SKM-1 (cell line): Measurements from ENCODE around the gene GHR.
"Not testable (repeated sequence)": the region's sequence is repeated elsewhere in the genome, so short reads cannot be mapped to it uniquely, and the experiment has no call there.

ENCODE experiments used
- DNase-seq: peaks from one replicate; lab custom pipeline; 2025; ENCODE audit not compliant: unreplicated experiment; lab: John Stamatoyannopoulos, UW

GHR gene

DNA sequence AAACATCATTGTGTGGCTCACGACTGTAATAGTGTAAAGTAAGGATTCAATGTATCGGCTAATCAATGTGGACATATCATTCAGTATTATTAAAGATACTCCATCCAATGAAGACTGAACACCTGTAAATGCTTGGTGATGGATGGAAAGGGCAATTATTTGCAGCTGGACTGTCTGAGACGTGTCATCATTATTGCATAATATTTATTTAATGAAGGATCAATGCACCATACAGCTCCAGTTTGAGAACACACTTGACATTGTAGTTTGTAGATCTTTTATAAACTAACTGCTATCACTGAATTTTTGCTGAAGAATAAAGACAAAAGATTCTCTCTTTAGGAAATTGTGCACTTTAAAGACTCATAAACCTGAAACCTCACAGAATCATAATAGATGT lies 215.7 kb downstream of the GHR start:
- no peak for DNase-seq

DNA sequence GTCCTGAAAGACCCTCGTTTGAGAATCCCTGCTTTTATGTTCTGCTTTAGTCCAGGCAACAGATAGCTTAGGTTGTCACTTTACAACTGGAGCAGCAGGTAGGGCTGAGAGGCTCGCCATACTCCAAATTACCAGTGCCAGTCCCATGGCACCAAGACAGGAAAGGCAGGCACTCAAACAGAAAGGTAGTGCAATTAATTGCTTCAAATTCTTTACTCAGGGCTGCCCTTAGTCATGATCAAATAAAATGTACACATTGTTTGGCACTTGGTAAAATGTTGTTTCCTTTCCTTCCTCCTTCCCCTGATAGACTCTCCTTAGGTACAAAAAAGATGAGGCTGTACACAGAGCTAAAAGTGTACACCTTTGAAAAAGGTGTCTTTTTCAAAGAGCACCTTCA lies 217.6 kb downstream of the GHR start:
- no peak for DNase-seq

DNA sequence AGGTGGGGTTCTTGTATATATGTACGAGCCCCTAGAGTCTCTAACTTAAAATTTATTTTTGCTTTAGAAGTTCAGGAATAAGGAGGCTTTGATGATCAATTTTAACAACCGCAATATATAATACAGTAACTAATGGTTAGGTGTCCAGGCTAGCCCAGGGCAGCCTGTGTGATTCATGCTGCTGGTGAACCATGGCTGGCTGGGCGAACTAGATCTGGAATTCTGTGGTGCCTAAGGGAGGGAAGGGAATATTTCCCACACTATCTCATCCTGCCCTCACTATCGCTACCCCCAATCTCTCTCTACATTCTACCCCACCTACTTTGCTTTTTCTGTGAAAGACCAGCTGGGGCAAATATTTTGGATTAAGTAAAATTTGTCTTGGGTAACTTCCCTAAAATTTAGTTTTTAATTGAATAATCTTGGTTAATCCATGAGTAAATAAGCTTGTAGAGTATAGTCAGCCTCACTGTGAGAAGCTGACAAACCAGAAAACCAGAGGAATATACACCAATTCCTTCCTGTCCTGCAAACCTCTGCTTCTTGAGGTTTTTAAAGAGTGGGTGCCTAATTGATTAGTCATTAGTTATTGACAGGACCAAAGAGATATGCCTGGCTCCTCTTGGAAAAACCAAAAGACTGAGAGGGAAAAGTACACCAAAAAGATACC lies 218.2 kb downstream of the GHR start:
- no peak for DNase-seq

DNA sequence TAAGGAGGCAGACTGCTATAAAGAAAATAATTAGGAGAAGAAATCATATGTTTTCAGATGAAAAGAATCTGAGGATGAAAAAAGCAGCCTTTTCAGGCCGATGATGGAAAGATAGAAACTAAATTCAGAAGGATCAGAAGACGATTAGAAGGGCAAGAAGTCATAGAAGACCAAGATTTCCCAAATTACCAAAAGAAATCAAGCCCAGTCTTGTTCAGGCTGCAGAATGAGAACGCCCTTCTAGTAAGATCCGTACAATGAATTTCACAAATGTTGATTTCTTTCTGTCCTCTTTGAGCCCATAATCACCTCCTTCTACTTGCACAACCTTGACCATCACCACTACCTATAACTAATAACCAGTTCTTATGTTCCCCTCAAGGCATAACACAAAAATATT lies 218.8 kb downstream of the GHR start:
- DNase-seq = no peak

DNA sequence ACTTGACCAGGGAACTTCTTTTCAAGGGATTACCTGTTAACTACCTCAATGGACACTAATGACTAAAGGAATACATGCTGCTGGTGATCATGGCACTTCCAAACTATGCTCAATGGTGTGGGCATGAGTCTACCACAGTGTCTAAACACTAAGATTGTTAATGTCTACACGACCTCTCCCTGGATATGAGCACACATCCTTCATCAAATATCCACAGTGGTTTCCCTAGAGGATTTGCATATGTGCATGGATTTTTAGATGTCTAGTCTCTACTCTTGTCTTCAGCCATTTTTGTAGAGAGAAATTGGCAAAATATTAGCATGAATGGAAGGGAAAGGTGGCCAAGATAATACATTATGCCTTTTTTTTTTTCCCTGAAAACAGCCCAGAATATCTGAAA lies 220.1 kb downstream of the GHR start:
- DNase-seq = no peak

DNA sequence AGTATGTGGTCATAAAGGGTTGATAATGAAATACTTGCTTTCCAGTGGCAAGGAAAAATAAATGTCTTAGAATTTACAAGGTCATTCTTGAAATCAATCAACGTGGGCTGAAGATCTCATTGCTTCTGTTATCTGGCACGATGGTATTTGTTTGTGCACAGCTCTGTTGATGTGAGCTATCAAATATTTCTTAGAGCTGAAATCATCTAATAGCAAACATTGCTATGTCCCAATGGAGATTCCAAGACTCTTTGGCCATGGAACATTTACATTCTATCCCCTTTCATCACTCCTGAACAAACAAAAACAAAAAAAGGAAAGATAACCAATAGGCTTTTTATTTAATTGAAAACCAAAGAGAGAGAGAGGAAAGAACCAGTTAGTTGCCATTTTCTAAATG lies 221.9 kb downstream of the GHR start:
- DNase-seq = no peak

DNA sequence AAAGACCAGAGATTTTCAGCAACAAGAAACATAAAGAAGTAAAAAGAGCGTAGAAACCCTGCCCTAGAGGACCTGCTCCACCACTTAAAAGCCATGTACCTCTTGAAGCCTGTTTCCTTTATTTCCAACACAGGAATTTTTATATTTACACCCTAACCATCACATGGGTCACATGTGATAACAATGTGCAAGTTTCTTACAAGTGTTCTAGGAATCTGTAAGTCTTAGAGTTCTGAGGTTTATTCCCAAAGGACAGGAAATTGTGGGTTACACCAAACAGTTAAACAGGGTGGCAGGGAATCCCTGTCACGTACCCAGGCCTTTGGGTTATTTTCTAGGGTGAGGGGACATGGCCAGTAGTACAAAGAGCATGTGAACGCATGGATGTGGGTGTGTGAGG lies 224.8 kb downstream of the GHR start:
- no peak for DNase-seq

DNA sequence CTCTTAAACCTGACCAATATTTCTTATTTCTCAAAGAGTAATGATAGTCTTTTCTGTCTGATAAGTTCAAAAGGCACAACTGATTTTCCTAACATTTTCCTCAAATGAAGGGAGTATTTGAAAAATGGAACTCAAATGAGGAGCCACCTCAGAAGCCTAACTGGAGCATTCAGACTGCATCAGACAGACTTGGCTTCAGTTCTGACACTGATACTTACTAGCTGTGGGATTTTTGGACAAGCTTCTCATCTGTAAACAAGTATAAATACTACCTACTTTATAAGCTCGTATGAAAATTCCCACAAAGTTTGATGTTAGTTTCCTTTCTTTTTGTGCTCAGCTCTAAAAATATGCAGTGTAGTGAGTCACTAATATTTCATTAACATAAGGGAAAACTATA lies 225.7 kb downstream of the GHR start:
- no peak for DNase-seq

DNA sequence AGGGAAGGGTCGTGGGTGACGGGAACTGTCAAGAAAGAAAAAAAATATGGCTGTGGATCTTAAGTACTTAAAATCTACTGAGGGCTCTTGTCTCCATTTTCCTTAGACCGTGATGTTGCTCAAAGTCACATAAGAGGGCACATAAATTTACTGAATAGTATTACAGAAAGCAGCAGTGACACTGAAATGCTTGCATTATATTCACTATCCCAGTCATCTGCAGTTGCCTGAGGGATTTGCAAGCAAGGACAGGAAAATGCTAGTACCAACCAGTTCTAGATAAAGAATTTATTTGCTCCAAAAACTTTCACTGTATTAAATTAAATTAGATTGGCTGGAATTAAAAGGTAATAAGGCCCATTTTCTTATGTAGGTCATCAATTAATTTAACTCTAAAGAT lies 226.8 kb downstream of the GHR start:
- DNase-seq = no peak

DNA sequence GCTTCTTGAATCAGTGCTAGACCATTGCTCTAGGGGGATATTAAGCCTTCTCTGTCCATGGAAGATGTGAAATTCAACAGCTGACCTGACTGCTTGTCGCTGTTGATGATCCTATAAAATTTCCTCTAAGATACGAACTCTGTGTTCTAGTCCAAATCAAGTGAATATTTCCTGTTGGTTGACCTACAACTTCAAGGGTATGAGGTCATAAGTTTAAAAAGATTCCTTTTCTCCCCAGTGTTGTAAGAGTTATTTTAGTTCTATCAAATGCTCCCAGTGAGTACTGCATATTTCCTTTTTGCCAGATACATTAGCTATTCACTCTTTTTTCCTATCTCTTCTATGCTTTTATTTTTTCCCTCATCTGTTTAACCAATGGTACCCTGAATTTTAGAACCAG lies 230.5 kb downstream of the GHR start:
- DNase-seq = no peak

DNA sequence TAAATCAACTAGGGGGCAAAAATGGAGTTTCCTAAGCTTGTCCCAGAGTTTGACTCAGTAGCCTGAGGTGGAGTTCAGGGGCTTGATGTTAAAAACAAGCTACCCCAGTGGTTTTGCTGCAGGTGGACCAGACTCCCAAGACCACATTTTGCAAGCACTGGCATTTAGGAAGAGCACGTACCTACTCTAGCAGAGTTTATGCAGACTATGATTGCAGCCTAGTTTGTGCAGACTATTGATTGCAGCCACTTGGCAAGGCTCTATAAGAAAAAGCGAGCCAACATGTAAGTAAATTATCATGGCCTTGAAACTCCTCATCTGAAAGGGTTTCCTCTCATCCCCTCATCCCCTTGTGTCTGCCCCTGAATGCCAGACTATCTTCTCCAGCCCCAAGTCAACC lies 231.4 kb downstream of the GHR start:
- no peak for DNase-seq

DNA sequence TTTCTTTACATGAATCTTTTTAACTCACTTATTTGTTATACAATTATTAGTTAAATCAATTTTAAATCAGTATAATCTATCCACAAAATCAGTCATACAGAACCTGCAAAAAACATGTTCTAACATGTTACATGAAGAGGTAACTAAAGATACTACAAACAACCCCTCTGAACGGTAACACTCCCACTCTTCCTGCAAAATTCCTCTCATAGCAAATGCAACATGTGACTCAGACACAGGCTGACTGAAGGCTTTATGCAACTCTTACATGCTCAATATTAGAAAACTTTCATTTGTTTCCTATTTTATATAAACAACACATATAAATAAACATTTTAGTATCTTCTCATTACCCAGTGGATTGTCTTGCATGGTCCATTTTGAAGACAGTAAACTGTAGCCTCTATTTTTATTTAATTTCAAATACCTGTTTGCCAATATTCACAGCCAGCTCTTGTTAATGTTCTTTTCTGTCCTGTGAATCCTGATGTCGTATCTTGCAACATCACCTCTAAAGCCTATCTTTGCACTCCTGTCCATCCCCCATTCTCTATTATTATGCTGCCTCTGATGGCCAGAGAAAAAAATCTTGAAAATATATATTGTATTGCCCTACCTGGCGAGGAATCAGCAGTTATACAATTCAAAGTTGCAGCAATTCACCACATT lies 232.9 kb downstream of the GHR start:
- DNase-seq = no peak

DNA sequence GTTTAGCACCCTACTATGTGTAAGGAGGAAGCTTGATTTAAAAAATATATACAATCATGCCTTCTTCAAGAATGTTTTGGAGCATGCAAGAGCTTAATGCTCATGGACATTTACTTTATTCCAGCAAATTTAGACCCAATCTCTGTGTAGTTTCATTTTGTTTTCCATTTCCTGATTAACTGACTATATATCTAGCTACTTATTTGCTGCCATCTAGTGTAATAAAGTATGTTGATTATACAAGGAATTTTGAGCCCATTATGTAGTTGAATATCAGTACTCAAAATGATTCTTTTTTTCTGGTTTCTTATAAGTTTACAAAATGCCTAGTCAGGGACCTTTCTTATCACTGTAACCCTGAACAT lies 233.4 kb downstream of the GHR start:
- no peak for DNase-seq

DNA sequence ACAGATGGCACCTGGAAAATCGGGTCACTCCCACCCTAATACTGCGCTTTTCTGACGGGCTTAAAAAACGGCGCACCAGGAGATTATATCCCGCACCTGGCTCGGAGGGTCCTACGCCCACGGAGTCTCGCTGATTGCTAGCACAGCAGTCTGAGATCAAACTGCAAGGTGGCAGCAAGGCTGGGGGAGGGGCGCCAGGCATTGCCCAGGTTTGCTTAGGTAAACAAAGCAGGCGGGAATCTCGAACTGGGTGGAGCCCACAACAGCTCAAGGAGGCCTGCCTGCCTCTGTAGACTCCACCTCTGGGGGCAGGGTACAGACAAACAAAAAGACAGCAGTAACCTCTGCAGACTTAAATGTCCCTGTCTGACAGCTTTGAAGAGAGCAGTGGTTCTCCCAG lies 236.6 kb downstream of the GHR start:
- DNase-seq = not testable (repeated sequence)

DNA sequence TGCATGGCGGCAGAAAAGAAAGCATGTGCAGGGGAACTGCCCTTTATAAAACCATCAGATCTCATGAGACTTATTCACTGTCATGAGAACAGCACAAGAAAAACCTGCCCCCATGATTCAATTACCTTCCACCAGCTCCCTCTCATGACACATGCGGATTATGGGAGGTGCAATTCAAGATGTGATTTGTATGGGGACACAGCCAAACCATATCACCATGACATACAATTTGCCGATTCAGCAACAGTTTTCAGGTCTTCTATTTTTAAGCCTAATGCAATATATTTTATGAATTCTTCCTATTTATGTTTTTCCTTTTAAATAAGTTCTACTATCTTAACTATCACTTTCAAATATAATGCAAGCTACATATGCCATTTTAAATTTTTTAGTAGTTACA lies 242.6 kb downstream of the GHR start:
- DNase-seq = no peak

DNA sequence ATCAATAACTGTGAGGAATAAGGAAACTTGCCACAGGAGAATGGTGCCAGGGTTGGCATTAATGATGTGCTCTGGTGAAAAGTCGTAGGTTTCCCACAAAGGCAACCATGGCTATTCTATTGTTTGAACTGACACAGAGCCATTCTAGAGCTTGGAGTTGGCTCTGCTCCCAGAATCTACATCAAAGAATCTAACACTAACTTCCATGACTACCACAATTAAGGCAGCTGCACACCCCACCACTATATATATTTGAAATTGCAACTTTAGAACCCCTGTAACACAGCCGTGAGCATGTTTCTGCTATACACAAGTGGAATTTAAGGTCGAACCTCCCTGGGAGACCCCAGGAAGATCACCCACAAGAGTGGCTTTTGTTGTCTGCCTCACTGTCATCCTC lies 243.6 kb downstream of the GHR start:
- no peak for DNase-seq

DNA sequence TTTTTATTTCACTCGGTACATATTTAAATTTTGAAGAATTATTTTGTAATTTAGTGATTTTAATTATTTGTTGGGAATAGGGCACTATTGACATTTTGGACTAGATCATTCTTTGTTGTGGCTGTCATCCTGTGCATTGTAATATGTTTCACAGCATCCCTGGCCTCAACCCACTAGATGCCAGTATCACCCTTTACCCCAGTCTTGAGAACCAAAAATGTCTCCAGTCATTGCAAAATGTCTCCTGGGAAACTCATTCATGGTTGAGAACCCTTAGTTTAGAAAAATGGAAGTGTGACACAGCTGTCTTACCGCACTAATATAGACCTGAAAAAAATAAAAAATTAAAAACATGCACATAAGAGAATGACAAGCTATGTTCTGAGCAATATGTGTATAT lies 245.0 kb downstream of the GHR start:
- DNase-seq = no peak

DNA sequence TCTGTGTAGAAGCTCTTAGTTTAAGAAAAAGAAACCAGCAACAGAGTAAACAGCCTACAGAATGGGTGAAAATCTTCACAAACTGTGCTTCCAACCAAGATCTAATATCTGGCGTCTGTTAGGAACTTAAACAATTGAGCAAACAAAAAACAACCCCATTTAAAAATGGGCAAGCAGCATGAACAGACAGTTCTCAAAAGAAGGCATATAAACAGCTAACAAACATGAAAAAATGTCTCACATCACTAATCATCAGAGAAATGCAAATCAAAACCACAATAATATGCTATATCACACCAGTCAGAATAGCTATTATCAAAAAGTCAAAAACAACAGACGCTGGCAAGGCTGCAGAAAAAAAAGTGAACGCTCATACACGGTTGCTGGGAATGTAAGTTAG lies 249.7 kb downstream of the GHR start:
- DNase-seq = no peak

DNA sequence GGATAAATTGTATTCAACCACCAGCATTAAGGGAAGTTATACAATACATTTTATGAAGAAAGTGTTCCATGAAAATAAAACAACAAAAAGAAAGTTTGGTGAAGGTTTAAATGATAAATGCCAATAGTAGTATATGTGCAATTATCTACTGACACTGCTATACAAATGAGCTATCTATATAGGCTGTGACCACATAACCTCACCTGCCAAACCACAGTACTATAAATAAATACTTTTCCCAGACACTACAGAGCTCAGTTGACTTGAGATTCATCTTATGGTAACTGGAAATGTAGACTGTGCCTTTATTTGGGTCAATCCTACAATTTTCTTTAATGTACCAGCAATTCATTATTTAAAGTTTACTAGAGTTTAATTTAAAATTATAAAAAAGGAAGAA lies 252.4 kb downstream of the GHR start:
- no peak for DNase-seq

DNA sequence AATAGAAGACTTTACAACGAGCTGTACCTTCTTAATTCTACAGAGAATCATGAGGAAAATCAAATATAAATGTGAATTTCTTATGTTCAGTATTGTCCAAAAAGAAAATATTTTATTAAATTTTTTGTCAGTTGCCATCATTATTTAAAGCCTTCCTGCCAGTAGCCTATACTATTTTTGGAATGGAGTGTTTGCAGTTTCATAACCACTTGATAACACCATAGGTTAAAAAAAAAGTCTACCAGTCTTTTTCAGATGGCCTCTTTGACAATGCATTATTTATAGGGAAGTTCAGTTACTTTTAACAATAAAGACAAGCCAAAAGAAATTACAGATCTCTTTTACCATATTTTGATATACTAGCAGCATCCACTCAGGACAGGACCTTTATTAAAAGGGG lies 253.1 kb downstream of the GHR start:
- DNase-seq = no peak

DNA sequence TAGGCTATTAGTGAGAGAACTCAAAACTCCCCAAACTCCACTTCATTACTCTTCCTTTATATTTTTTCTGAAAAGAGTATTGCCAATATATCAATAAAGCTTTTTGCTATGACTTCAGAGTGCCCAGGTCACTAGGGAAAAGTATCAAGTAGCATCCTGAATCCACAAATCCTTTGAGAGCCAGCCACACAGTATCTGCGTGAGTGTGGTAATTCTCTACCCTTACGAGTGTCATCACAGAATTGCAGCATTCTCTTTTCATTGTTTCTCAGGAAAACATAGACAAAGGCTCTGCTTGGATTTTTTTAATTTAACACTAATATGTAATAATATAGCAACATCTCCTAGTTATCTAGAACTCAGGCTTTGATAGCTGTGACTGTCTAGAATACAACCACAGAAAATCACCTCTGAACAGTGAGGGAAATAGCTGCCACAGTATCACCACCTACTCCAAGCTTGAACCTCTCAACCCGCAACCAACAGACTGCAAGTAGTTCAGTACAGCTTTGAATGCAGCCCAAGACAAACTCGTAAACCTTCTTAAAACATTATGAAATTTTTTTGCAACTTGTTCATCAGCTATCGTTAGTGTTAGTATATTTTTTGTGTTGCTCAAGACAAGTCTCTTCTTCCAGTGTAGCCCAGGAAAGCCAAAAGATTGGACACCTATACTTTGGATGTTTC lies 254.1 kb downstream of the GHR start:
- DNase-seq = no peak

DNA sequence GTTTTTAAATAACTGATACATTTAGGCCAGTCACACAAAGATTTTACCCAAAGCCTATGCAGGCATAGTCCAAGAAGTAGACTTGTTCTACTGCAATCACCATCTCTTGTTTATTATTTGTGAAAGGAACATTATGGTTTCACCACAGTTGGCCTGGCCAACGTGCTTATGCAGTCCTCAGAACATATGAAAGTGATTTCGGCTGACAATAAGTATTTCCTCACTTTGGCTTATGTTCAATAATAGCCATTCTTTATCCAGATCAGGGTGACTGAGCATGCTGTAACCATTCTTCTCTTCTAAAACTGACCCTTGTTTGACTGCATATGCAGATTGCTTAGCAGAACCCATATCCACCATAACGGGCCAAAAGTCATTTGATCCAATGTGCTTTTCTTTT lies 256.8 kb downstream of the GHR start:
- no peak for DNase-seq

DNA sequence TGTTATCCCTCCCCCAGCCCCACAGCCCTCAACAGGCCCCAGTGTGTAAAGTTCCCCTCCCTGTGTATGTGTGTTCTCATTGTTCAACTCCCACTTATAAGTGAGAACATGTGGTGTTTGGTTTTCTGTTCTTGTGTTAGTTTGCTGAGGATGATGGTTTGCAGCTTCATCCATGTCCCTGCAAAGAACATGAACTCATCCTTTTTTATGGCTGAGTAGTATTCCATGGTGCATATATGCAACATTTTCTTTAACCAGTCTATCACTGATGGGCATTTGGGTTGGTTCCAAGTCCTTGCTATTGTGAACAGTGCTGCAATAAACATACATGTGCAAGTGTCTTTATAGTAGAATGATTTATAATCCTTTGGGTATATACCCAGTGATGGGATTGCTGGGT lies 261.8 kb downstream of the GHR start:
- not testable (repeated sequence) for DNase-seq
